ENCODE measurements around the gene CACNA2D3.

The CACNA2D3 gene

GRCh38 chr3:54899273-54899672 lies 776.9 kb downstream of the CACNA2D3 start:
- no peak for DNase-seq (ENCODE audit: low read depth)
- TF ChIP-seq CTCF (IDR thresholded peaks at IDR 0.05; ENCODE audit: insufficient read depth, low read depth, low read length, missing control alignments) = no peak
- no peak overlapping the region for H3K4me3 ChIP-seq (ENCODE audit: low read depth, low read length)

- no peak for TF ChIP-seq CTCF (IDR thresholded peaks at IDR 0.05; ENCODE audit: insufficient read depth, low read depth, low read length, missing control alignments)
- H3K4me3 ChIP-seq (ENCODE audit: low read depth, low read length) = no peak overlapping the region
- no peak for DNase-seq (ENCODE audit: low read depth)
These were observed 778.7 kb downstream of the CACNA2D3 start for GRCh38 chr3:54900838-54901591.

- no peak for TF ChIP-seq CTCF (IDR thresholded peaks at IDR 0.05; ENCODE audit: insufficient read depth, low read depth, low read length, missing control alignments)
- H3K4me3 ChIP-seq (ENCODE audit: low read depth, low read length) = no peak overlapping the region
- DNase-seq (ENCODE audit: low read depth) = no peak
These were observed 779.7 kb downstream of the CACNA2D3 start for GRCh38 chr3:54901906-54902685.

GRCh38 chr3:54905261-54905888 lies 783.0 kb downstream of the CACNA2D3 start:
- no peak for DNase-seq (ENCODE audit: low read depth)
- TF ChIP-seq CTCF (IDR thresholded peaks at IDR 0.05; ENCODE audit: insufficient read depth, low read depth, low read length, missing control alignments) = no peak
- H3K4me3 ChIP-seq (ENCODE audit: low read depth, low read length) = no peak overlapping the region

GRCh38 chr3:54905920-54906319 lies 783.6 kb downstream of the CACNA2D3 start:
- DNase-seq (ENCODE audit: low read depth) = no peak
- TF ChIP-seq CTCF (IDR thresholded peaks at IDR 0.05; ENCODE audit: insufficient read depth, low read depth, low read length, missing control alignments) = no peak

GRCh38 chr3:54906763-54907162 lies 784.4 kb downstream of the CACNA2D3 start:
- DNase-seq (ENCODE audit: low read depth) = no peak

More at GRCh38 chr3:54905920-54906319, 783.6 kb downstream of the CACNA2D3 start:
- no peak overlapping the region for H3K4me3 ChIP-seq (ENCODE audit: low read depth, low read length)

More at GRCh38 chr3:54906763-54907162, 784.4 kb downstream of the CACNA2D3 start:
- TF ChIP-seq CTCF (IDR thresholded peaks at IDR 0.05; ENCODE audit: insufficient read depth, low read depth, low read length, missing control alignments) = no peak
- H3K4me3 ChIP-seq (ENCODE audit: low read depth, low read length) = no peak overlapping the region
